Activated T-cell treated with anti-CD3 and anti-CD28 coated beads for 1 hour (primary cell): Measurements from ENCODE around the gene GUCY1B1.

Experiments
- DNase-seq: peaks from one replicate; pipeline ENCODE4 v3.0.0-alpha.2; 2020; ENCODE audit warnings: low read depth

Gene GUCY1B1

GRCh38 chr4:155799794-155800123, 40.9 kb downstream of the GUCY1B1 start:
- no peak for DNase-seq

GRCh38 chr4:155800685-155801343, 42.0 kb downstream of the GUCY1B1 start:
- no peak for DNase-seq

GRCh38 chr4:155802190-155802959, 43.6 kb downstream of the GUCY1B1 start:
- no peak for DNase-seq

GRCh38 chr4:155805016-155805415, 46.2 kb downstream of the GUCY1B1 start:
- no peak for DNase-seq

GRCh38 chr4:155807021-155807420, 48.2 kb downstream of the GUCY1B1 start:
- no peak for DNase-seq

- DNase-seq: no peak
Observed at GRCh38 chr4:155809835-155810234, 51.0 kb downstream of the GUCY1B1 start.

GRCh38 chr4:155811083-155811482, 52.3 kb downstream of the GUCY1B1 start:
- DNase-seq: no peak

- no peak for DNase-seq
Observed at GRCh38 chr4:155818639-155819038, 59.8 kb downstream of the GUCY1B1 start.

GRCh38 chr4:155819066-155819465, 60.2 kb downstream of the GUCY1B1 start:
- no peak for DNase-seq

GRCh38 chr4:155820887-155821518, 62.2 kb downstream of the GUCY1B1 start:
- no peak for DNase-seq

GRCh38 chr4:155822572-155822971, 63.8 kb downstream of the GUCY1B1 start:
- DNase-seq: no peak

GRCh38 chr4:155828628-155829027, 69.8 kb downstream of the GUCY1B1 start:
- DNase-seq: no peak

- no peak for DNase-seq
Observed at GRCh38 chr4:155832664-155833063, 73.8 kb downstream of the GUCY1B1 start.

GRCh38 chr4:155837203-155837796, 78.5 kb downstream of the GUCY1B1 start:
- DNase-seq: no peak

GRCh38 chr4:155842080-155842479, 83.3 kb downstream of the GUCY1B1 start:
- no peak for DNase-seq

GRCh38 chr4:155846929-155847328, 88.1 kb downstream of the GUCY1B1 start:
- DNase-seq: no peak

- no peak for DNase-seq
Observed at GRCh38 chr4:155849042-155849441, 90.2 kb downstream of the GUCY1B1 start.

- DNase-seq: no peak
Observed at GRCh38 chr4:155853189-155853588, 94.4 kb downstream of the GUCY1B1 start.

- no peak for DNase-seq
Observed at GRCh38 chr4:155854582-155855226, 95.9 kb downstream of the GUCY1B1 start.

GRCh38 chr4:155855897-155856296, 97.1 kb downstream of the GUCY1B1 start:
- DNase-seq: no peak
